ENCODE measurements around the gene CDKL2.
"Not testable (repeated sequence)": the region's sequence is repeated elsewhere in the genome, so short reads cannot be mapped to it uniquely, and the experiment has no call there.

The CDKL2 gene

DNA sequence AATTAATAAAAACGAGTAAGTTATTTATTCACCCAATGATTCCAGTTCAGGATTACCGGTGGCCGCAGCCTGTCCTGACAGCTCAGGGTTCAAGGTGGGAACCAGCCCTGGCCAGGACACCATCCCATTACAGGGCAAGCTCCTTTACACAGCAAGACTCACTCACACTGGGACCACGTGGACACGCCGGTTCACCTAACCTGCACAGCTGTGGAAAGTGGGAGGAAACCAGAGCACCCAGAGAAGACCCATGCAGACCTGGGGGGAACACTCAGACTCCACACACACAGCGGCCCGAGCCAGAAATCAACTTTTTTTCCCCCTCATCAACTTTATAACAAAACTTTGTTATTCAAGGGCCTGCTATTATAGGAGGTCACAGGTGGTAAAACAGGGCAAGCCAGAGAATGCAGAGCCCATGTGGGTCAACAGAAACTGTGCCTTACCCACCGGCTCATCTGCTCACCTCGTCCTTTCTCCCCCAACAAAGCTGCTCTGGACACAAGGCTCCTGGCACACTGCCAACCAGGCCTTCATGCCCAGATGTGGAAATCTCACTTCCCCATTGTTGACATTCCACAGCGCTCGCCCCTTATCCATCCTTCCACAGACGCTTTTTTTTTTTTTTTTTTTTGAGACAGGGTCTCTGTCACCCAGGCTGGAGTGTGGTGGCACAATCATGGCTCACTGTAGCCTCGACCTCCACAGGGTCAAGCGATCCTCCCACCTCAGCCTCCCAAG, 82.5 kb downstream of the CDKL2 start:
- DNase-seq: peak; percentile 46

DNA sequence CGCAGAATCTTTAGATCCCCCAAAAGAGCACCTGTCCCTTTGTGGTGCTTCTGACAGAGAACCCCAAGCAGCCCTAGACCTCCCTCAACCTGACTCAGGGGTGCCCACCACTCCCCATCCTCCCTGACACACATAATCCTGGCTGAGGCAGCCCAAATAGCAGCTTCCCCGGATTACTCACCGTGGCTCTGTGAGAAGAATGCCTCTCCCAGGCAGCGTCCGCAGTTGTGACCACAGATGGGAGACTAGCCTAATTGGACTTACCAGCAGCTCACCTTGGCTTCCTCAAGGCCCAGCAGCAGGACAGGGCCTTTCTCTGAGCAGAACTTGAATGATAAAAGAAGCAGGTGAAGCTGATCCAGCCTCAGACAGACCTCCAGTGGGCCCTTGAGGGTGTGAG, 84.8 kb downstream of the CDKL2 start:
- peak; percentile 71 for DNase-seq

DNA sequence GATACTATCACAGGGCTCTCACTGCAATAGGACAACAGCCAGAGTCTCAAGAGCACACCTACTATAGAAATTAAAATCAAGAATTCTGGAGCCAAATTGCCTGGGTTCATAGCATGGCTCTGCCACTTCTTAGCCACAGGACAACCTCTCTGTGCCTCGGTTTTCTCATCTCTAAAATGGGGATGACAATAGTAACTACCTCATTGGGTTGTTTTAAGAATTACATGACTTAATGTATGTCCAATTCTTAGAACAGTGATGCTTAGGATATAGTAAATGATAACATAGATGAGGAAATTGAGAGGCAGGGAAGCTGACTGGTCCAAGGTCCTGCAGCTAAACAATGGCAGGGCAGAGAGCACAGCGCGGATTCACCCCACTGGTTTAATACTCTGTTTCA, 85.5 kb downstream of the CDKL2 start:
- DNase-seq: no peak

DNA sequence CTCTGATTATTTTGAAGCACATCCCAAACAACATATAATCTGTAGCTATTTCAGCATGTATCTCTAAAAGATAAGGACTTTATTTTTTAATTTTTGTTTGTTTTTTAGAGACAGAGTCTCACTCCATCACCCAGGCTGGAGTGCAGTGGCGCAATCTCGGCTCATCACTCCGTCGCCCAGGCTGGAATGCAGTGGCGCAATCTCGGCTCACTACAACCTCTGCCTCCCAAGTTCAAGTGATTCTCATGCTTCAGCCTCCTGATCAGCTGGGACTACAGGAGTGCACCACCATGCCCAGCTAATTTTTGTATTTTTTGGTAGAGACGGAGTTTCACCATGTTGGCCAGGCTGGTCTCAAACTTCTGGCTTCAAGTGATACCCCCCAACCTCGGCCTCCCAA, 86.1 kb downstream of the CDKL2 start:
- DNase-seq: not testable (repeated sequence)

DNA sequence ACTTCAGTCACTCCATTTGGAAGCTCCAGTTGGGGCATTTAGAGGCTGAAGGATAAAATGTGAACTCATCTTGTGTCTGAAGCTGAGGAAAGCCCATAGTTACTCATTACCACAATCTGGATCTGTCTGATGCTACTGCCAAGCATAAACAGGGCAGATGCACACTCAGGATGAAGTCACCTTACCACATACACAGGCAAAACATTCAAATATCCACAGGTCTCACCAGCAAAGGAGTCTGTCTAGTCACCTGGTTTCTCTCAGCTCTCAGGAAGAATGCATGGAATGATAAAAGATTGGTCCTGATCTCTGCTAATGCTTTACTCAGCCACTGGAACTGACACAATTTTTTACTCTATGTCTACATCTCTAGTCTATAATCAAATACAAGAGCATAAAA, 87.5 kb downstream of the CDKL2 start:
- DNase-seq: no peak

DNA sequence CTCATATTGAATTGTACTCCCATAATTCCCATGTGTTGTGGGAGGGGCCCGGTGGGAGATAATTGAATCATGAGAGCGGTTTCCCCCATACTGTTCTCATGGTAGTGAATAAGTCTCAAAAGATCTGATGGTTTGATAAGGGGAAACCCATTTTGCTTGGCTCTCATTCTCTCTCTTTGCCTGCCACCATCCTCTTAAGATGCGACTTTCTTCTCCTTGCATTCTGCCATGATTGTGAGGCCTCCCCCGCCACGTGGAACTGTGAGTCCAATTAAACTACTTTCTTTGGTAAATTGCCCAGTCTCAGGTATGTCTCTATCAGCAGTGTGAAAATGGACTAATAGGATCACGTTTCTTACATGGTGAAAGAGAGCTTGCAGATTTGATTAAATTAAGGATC, 93.0 kb downstream of the CDKL2 start:
- not testable (repeated sequence) for DNase-seq

DNA sequence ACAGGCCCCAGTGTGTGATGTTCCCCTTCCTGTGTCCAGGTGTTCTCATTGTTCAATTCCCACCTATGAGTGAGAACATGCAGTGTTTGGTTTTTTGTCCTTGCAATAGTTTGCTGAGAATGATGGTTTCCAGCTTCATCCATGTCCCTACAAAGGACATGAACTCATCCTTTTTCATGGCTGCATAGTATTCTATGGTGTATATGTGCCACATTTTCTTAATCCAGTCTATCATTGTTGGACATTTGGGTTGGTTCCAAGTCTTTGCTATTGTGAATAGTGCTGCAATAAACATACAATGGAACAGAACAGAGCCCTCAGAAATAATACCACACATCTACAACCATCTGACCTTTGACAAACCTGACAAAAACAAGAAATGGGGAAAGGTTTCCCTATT, 96.4 kb downstream of the CDKL2 start:
- not testable (repeated sequence) for DNase-seq

DNA sequence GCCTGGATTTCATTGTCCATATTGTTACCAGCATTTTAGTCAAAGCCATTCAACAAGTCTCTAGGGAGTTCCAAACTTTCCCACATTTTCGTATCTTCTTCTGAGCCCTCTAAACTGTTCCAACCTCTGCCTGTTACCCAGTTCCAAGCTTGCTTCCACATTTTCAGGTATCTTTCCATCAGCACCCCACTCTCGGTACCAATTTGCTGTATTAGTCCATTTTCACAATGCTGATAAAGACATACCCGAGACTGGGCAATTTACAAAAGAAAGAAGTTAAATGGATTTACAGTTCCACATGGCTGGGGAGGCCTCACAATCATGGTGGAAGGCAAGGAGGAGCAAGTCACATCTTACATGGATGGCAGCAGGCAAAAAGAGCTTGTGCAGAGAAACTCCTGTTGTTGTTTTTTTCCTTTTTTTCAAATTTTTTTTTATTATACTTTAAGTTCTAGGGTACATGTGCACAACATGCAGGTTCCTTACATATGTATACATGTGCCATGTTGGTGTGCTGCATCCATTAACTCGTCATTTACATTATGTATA, 96.9 kb downstream of the CDKL2 start:
- not testable (repeated sequence) for DNase-seq

DNA sequence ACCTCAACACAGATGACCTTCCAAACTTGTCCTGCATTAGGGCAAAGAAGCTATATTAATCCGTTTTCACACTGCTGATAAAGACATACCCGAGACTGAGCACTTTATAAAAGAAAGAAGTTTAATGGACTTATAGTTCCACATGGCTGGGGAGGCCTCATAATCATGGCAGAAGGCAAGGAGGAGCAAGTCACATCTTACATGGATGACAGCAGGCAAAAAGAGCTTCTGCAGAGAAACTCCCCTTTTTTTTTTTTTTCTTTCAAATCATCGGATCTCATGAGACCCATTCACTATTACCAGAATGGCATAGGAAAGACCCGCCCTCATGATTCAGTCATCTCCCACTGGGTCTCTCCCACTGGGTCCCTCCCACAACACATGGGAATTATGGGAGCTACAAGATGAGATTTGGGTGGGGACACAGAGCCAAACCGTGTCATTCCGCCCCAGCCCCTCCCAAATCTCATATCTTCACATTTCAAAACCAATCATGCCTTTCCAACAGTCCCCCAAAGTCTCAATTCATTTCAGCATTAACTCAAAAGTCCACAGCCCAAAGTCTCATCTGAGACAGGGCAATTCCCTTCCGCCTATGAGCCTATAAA, 98.7 kb downstream of the CDKL2 start:
- DNase-seq: not testable (repeated sequence)

DNA sequence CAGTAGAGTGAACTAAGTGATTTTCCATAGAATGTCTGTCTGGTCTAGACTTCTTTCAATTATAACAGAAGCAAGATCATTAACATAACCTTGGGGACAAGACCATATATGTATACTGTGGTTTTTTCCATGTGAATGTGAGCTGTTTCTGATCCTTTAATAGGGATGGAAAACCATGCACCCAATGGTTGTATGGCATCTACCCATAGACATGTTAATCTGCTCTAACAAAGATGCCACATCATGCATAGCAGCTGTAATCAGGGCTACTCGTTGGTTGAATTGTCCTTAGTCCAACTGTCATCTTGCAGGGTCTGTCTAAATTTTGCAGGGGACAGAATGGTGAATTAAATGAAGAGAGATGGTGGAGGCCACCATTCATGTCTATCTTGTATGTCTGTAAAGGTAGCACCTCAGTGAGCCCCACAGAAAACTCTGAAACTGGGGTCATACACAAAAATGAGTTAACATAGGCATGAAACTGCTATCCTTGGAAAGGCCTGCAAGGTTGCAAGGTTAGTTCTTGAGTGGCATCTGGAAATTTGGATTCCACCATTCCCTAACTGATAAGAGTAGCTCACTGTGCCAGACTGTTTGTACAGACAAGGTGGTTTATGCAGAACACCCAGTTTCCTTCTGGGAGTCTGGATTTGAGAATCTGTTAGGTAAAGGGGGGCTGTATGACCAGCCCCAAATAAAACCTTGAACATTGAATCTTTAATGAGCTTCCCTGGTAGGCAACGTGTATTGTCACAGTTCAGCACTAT, 99.6 kb downstream of the CDKL2 start:
- no peak for DNase-seq
